Activated CD4-positive, alpha-beta memory T cell treated with anti-CD3 and anti-CD28 coated beads for 36 hours (primary cell): ENCODE data around the gene TANGO2. TPM values are rescaled to one million over a fixed set of nuclear protein-coding genes. Genes with fewer than 3 reads are reported as not detected.

Source experiments
- CTCF ChIA-PET: fragments of 350-600 bp; sonication (Branson Sonifier 250); formaldehyde crosslinking; loops from one replicate; lab custom pipeline; 2021; ENCODE audit warnings: antibody characterized with exemption, inconsistent platforms; lab: Charles Lee
- POLR2A ChIA-PET: fragments of 350-600 bp; sonication (Branson Sonifier 250); formaldehyde crosslinking; loops from one replicate; lab custom pipeline; 2021; ENCODE audit warnings: antibody characterized with exemption; lab: Charles Lee
- DNase-seq: peaks from one replicate; pipeline ENCODE4 v3.0.0-alpha.2; 2020
- H3K27ac Mint-ChIP-seq: one replicate; pipeline ENCODE4 v1.8.0; 2021; ENCODE audit warnings: mixed read lengths
- H3K27me3 Mint-ChIP-seq: one replicate; pipeline ENCODE4 v1.8.0; 2021; ENCODE audit warnings: mixed read lengths
- H3K36me3 Mint-ChIP-seq: one replicate; pipeline ENCODE4 v1.8.0; 2021; ENCODE audit warnings: mixed read lengths
- H3K4me1 Mint-ChIP-seq: one replicate; pipeline ENCODE4 v1.8.0; 2021; ENCODE audit warnings: low read depth, mixed read lengths
- H3K4me3 Mint-ChIP-seq: one replicate; pipeline ENCODE4 v1.8.0; 2021; ENCODE audit warnings: mild to moderate bottlenecking, mixed read lengths
- H3K9me3 Mint-ChIP-seq: one replicate; pipeline ENCODE4 v1.8.0; 2021; ENCODE audit warnings: mixed read lengths
- intact Hi-C: fragments of 100-400 bp; cut with micrococcal nuclease; formaldehyde crosslinking; loops from one replicate; pipeline ENCODE4 v1.15.1; 2023
- total RNA-seq, 2 experiments: library from RNA; stranded (reverse); gene quantifications; one replicate each; pipeline ENCODE4 v1.2.3, GENCODE V29; 2021

TANGO2 gene
- total RNA-seq, 2 experiments from 2014 or later: 20.7 to 23.6 TPM

GRCh38 chr22:20002636-20003035 is 18.3 kb upstream of the TANGO2 start:
- Mint-ChIP-seq H3K27me3 (no peaks in the 10 kb centered on the region), H3K4me3 (no peak overlapping the region), H3K36me3 (peaks cover 2% of the 10 kb centered on the region), H3K27ac (no peak overlapping the region), H3K9me3 (peaks cover 19% of the 10 kb centered on the region), H3K4me1 (no peaks in the 10 kb centered on the region)
- DNase-seq: no peak
- ChIA-PET POLR2A (no interaction called here), CTCF (no interaction called here)
- intact Hi-C loops: no loop called here

DNA sequence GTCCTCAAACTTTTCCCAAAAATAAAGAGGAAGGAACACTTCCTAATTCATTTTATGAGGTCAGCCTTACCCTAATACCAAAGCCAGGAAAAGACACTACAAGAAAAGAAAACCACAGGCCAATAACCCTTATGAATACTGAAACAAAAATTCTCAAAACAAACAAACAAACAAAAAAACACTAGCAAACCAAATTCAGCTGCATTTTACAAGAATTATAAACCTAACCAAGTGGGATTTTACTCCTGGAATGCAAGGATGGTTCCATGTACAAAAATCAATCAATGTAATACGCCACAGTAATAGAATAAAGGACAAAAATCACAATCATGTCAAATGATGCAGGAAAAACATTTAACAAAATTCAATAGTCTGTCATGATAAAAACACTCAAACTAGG is 17.6 kb upstream of the TANGO2 start:
- Mint-ChIP-seq H3K9me3 (peaks cover 19% of the 10 kb centered on the region), H3K27ac (no peak overlapping the region), H3K36me3 (peaks cover 2% of the 10 kb centered on the region), H3K4me1 (no peaks in the 10 kb centered on the region), H3K4me3 (no peak overlapping the region), H3K27me3 (no peaks in the 10 kb centered on the region)
- no peak for DNase-seq
- intact Hi-C loops: no loop called here
- CTCF ChIA-PET: no interaction called here
- POLR2A ChIA-PET: no interaction called here

- Mint-ChIP-seq H3K36me3 (peaks cover 2% of the 10 kb centered on the region), H3K27me3 (no peaks in the 10 kb centered on the region), H3K27ac (no peak overlapping the region), H3K4me3 (no peak overlapping the region), H3K9me3 (peaks cover 19% of the 10 kb centered on the region), H3K4me1 (no peaks in the 10 kb centered on the region)
- DNase-seq: no peak
- intact Hi-C loops: no loop called here
- POLR2A ChIA-PET: no interaction called here
- CTCF ChIA-PET: no interaction called here
These were observed 16.4 kb upstream of the TANGO2 start for GRCh38 chr22:20004464-20004863.

DNA sequence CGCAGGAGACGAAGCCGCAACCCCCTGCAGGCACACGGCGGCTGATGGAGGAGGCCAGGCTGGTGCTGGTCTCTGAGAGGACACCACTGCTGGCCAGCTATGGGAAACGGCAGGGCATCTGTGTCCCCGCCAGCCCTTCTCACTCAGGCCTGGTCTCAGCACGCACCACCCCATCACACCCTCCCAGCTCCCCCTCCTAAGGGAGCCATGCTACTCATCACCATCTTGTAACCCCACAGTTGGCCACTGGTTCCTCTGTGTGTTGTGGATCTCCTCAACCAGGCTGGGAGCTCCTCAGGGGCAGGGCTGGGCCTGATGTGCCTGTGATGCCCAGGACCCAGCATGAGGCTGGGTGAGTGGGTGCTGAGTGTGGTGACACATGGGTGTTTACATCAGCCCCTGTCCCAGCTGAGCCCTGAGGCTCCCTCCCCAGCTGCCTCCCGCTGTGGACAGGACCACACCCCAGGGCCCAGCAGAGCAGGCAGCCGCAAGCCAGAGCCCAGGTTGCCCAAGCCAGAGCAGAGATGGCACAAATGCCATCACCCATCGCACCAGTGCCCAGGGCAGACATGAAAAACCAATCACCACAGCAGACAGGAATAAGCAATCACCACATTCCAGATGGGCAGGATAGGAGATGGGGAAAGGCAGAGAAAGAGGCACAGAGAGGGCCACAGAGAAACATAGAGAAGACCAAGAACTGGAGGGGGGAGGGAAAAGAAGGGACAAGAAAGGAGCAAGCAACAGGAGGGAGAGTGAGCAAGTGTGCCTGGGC is 12.5 kb upstream of the TANGO2 start:
- no peak overlapping the region for H3K27ac Mint-ChIP-seq
- no peaks in the 10 kb centered on the region for H3K36me3 Mint-ChIP-seq
- H3K4me1 Mint-ChIP-seq: no peaks in the 10 kb centered on the region
- no peaks in the 10 kb centered on the region for H3K27me3 Mint-ChIP-seq
- H3K9me3 Mint-ChIP-seq: peaks cover 12% of the 10 kb centered on the region
- ChIA-PET POLR2A (no interaction called here), CTCF (no interaction called here)
- intact Hi-C loops: no loop called here
- H3K4me3 Mint-ChIP-seq: no peak overlapping the region
- DNase-seq: no peak

GRCh38 chr22:20009018-20009491 is 11.9 kb upstream of the TANGO2 start:
- Mint-ChIP-seq H3K4me3 (no peak overlapping the region), H3K27me3 (no peaks in the 10 kb centered on the region), H3K4me1 (no peaks in the 10 kb centered on the region), H3K36me3 (no peaks in the 10 kb centered on the region), H3K27ac (no peak overlapping the region), H3K9me3 (peaks cover 6% of the 10 kb centered on the region)
- ChIA-PET CTCF (no interaction called here), POLR2A (no interaction called here)
- DNase-seq: no peak
- intact Hi-C loops: no loop called here

GRCh38 chr22:20009582-20010306 is 11.2 kb upstream of the TANGO2 start:
- H3K27me3 Mint-ChIP-seq: no peaks in the 10 kb centered on the region
- H3K36me3 Mint-ChIP-seq: no peaks in the 10 kb centered on the region
- no peak overlapping the region for H3K4me3 Mint-ChIP-seq
- ChIA-PET POLR2A (no interaction called here), CTCF (no interaction called here)
- no peak for DNase-seq
- no peaks in the 10 kb centered on the region for H3K4me1 Mint-ChIP-seq
- no peak overlapping the region for H3K27ac Mint-ChIP-seq
- peaks cover under 1% of the 10 kb centered on the region for H3K9me3 Mint-ChIP-seq
- intact Hi-C loops: no loop called here

DNA sequence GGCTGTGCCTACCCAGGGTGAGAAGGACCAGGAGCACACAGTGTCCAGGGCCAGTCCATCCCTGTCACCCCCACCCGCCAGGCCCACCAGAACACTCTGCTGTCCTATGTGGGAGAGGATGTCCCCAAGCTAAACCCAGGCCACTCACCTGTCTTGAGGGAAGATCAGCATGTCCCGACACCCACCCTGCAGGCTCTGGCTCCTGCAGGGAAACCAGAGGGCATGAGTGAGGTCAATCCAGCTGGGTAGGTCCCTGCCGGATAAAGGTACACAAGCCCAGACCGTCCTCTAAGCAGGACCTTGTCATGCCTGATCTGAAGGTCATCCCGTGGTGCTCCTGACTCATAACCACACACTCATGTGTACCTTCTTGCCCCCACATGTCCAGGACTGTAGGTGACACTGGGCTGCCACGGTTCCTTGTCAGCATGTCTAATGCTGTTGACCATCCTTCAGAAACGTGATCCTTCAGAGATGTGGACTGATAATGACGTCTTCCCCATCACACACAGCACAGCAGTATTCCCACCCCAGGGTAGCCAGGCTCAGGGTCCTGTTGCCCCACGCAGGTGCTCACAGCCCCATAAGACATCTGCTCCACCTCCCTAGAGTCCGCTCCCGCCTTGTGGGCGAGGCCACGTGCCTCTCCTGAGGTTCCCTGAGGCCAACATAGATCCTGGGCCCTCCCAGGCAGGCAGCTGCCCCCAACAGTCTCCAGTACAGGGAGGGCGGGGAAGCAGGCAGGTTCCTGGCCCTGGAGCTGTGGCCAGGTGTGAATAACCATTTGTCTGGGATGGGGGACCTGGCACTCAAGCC is 10.4 kb upstream of the TANGO2 start:
- ChIA-PET CTCF (interaction anchor here (0.6 kb wide), 1 partner anchor 42 kb away, joined by 3 read pairs; no protein-coding TSS in a partner anchor), POLR2A (no interaction called here)
- Mint-ChIP-seq H3K9me3 (no peaks in the 10 kb centered on the region), H3K4me1 (no peaks in the 10 kb centered on the region), H3K27me3 (peaks cover 2% of the 10 kb centered on the region), H3K36me3 (no peaks in the 10 kb centered on the region), H3K4me3 (no peak overlapping the region), H3K27ac (no peak overlapping the region)
- intact Hi-C loops: no loop called here
- DNase-seq: no peak

DNA sequence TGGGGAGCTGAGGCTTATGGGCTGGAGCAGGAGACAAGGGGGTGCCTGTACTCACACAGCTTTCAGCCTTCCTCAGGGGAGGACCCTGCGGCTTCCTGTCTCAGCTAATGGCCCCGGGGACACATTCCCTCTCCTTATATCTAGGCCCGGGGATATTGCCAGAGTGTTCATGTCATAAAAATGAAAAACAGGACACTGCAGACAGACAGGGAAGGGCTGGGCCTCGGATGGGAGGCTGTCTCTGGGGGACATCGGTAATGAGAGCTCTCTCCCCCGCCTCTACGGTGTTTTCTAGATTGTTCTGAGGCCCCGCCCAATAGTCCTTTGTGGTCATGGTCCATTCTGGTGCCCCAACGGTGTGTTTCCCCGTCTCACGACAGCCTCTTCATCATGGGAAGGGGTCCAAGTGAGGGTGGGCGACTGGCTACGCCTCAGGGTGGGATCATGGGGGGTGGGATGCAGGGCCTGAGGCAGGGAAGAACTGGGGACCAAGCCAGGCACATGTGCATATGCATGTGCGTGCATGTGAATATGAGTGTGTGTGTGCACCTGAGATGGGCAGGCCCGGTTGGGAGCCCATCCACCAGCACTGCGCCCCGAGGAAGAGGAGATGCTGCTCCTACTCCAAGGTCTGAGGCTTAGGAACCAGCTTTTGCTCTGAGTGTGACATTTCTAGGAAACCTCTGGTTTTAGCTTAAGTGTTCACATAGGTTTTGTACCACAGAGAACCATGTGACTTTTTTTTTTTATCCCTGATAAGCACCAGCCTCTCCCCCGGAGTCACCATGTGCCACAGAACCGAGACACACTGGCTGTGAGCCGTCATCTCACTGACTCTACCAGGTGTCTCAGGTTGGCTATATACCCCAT is 9.6 kb upstream of the TANGO2 start:
- ChIA-PET POLR2A (no interaction called here), CTCF (interaction anchor here (0.6 kb wide), 1 partner anchor 42 kb away, joined by 3 read pairs; no protein-coding TSS in a partner anchor)
- Mint-ChIP-seq H3K9me3 (no peaks in the 10 kb centered on the region), H3K27me3 (peaks cover 2% of the 10 kb centered on the region), H3K4me3 (no peak overlapping the region), H3K4me1 (no peaks in the 10 kb centered on the region), H3K36me3 (no peaks in the 10 kb centered on the region), H3K27ac (no peak overlapping the region)
- intact Hi-C loops: no loop called here
- DNase-seq: no peak

GRCh38 chr22:20011993-20012740 is 8.7 kb upstream of the TANGO2 start:
- H3K4me3 Mint-ChIP-seq: no peak overlapping the region
- CTCF ChIA-PET: interaction anchor here (0.6 to 1.6 kb wide), 5 partner anchors 21 to 59 kb away, joined by 3 to 5 read pairs (median 3); no protein-coding TSS in a partner anchor
- H3K9me3 Mint-ChIP-seq: no peaks in the 10 kb centered on the region
- peaks cover 2% of the 10 kb centered on the region for H3K27me3 Mint-ChIP-seq
- peaks cover 2% of the 10 kb centered on the region for H3K4me1 Mint-ChIP-seq
- POLR2A ChIA-PET: no interaction called here
- intact Hi-C loops: no loop called here
- H3K36me3 Mint-ChIP-seq: no peaks in the 10 kb centered on the region
- no peak overlapping the region for H3K27ac Mint-ChIP-seq
- DNase-seq: no peak

DNA sequence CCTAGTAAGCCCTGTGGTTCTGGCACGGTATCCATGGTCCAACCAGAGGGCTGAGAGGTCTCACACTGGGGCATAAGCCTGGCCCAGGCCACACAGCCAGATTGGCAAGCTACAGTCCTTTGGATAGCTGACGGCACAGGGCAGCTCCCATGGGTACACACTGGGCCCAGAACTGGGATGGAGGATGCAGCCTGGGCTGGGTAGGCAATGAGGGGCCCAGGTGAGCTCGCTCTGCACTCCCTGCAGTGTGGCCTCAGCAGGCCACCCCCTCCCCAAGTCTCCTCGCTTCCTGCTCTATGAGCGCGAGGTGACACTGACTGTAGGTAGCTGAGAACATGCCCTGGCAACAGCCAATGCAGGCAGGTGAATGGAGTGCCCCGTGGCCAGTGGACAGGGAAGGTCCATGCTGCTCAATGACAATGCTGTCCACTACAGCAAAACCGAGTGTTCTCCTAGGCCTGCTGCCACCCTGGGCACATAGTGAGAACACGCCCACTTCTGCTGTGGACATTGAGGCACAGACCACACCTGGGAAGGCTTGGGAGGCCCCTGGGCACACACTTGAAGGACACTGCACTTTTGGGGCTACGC is 8.1 kb upstream of the TANGO2 start:
- H3K4me3 Mint-ChIP-seq: no peak overlapping the region
- ChIA-PET POLR2A (no interaction called here), CTCF (interaction anchor here (0.6 to 1.6 kb wide), 9 partner anchors 10 to 755 kb away, joined by 3 to 5 read pairs (median 3); no protein-coding TSS in a partner anchor)
- peaks cover 2% of the 10 kb centered on the region for H3K27me3 Mint-ChIP-seq
- peaks cover 7% of the 10 kb centered on the region for H3K4me1 Mint-ChIP-seq
- H3K9me3 Mint-ChIP-seq: no peaks in the 10 kb centered on the region
- H3K27ac Mint-ChIP-seq: no peak overlapping the region
- H3K36me3 Mint-ChIP-seq: no peaks in the 10 kb centered on the region
- intact Hi-C loops: no loop called here
- no peak for DNase-seq
